VCaP (cell line): ENCODE data around the gene PITX3.
"Not testable (repeated sequence)": the region's sequence is repeated elsewhere in the genome, so short reads cannot be mapped to it uniquely, and the experiment has no call there.

Experiments
- H3K27ac ChIP-seq: fragments of 450-650 bp; 2 replicates; pipeline ENCODE4 v1.5.1; 2017
- TF ChIP-seq, protein P1 (sequence below): fragments of 450-650 bp; conservative IDR thresholded peaks from 2 replicates; pipeline ENCODE4 v1.5.1; 2017; ENCODE audit warnings: mild to moderate bottlenecking, moderate library complexity

Gene PITX3

DNA sequence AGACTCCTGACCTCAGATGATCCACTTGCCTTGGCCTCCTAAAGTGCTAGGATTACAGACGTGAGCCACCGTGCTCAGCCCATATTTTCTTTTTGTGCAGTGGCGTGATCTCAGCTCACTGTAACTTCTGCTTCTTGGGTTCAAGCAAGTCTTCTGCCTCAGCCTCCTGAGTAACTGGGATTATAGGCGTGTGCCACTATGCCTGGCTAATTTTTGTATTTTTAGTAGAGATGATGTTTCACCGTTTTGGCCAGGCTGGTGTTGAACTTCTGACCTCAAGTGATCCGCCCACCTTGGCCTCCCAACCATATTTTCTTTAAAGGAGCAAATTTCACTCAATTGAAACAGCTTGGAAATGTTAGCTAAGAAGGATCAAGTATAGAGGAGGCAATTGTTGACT is 20.5 kb upstream of the PITX3 start:
- TF ChIP-seq, protein P1, sequence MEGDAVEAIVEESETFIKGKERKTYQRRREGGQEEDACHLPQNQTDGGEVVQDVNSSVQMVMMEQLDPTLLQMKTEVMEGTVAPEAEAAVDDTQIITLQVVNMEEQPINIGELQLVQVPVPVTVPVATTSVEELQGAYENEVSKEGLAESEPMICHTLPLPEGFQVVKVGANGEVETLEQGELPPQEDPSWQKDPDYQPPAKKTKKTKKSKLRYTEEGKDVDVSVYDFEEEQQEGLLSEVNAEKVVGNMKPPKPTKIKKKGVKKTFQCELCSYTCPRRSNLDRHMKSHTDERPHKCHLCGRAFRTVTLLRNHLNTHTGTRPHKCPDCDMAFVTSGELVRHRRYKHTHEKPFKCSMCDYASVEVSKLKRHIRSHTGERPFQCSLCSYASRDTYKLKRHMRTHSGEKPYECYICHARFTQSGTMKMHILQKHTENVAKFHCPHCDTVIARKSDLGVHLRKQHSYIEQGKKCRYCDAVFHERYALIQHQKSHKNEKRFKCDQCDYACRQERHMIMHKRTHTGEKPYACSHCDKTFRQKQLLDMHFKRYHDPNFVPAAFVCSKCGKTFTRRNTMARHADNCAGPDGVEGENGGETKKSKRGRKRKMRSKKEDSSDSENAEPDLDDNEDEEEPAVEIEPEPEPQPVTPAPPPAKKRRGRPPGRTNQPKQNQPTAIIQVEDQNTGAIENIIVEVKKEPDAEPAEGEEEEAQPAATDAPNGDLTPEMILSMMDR, result no peak
- H3K27ac ChIP-seq, result no peak overlapping the region

DNA sequence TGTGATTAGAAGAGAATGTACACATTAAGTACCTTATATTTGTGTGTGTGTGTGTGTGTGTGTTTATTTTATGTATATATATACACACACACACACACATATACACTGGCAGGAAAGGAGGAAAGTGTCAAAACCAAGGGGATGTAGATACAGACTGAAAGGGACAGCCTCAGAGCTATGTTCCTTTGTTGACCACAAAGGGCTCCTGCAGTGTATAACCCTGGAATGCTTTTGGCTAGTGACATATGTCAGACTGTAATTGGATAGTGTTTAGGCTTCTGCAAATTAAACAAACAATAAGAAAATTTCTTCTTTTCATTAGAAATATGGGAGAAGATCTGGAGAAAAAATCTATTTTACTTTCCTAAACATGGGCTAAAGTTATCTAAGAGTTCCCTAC is 19.9 kb upstream of the PITX3 start:
- H3K27ac ChIP-seq, result no peak overlapping the region
- TF ChIP-seq, protein P1, result no peak

DNA sequence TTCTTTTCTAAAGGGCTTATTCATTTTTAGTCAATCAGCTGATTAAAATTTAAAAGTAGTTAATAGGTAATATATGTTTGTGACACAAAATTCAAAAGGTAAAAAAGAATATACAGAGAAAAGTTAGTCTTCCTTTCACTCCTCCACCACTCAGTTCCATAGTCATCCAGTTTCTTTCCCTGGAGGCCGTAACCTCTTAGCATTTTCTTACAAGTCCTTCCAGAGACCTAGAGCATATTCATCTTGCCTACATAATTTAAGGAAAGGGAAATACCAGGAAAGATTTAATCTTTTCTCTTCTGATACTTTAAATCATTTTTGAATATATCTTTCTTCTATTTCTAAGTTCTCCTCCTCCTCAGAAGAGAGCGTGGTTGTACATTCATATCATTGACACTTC is 14.1 kb upstream of the PITX3 start:
- H3K27ac ChIP-seq, result no peak overlapping the region
- TF ChIP-seq, protein P1, result no peak

DNA sequence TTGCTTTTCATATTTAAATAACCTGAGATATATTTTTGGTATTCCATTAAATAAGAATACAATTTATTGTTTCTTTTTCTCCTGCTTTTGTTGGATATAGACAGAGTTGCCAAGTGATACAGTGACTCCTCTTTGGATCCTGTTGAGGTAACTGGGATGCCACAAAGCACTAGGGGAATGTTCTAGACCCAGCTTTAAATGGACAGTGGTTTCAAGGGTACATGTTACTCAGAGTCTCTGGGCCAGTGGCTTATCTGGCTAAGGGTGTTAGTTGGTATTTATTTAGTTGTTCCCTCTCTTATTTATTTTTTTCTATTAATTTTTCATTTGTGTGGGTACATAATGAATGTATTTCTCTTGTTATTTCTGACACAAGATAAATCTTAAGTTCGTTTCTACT is 13.1 kb upstream of the PITX3 start:
- no peak overlapping the region for H3K27ac ChIP-seq
- TF ChIP-seq, protein P1, result no peak

DNA sequence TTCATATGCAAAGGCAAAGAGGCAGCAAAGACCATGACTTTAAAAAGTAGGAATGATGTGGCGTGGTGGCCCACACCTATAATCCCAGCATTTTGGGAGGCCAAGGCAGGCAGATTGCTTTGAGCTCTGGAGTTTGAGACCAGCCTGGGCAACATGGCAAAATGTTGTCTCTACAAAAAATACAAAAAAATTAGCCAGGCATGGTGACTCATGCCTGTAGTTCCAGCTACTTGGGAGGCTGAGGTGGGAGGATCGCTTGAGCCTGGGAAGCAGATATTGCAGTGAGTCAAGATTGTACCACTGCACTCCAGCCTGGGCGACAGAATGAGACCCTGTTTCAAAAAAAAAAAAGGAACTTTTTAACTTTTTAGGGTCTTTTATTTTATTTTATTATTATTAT is 11.2 kb upstream of the PITX3 start:
- not testable (repeated sequence) for H3K27ac ChIP-seq

DNA sequence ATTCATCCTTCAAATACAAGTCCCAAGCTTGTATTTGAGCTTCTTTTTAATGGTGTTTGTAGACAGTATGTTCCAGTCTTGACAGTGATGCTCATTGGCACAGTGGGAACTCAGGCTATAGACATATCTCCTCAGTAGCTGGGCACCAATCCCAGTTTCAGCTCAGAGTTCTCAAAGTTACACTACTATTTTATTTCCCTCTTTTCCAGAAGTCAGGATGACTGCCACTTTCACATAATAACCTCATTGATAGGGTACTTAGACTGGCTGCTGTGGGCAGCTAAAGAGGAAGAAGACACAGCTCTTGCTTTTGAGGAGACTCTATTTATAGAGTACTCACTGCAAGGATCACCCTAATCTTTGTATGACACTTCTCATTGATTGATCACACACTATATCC is 6.4 kb upstream of the PITX3 start:
- H3K27ac ChIP-seq, result peak overlapping the region; percentile 84; the same call in 1 of the 2 replicates
- TF ChIP-seq, protein P1, result no peak

DNA sequence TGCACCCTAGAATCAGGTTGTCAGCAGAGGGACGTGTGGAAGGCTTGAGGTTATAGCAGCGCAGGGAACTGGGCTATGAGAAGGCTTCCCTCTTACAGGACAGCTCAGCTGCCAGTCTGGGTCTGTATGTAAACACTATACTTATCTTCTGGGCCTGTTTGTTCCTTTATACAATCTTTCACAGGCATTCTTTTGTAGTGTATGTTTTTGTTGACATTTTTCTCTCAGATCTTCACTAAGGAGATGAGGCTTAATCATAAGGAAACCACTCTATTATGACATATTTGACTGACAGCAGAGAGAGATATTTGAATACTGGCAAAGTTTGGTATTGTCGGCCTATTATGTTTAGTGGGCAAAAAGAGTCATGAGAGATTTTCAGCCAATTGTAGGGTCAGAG is 4.9 kb upstream of the PITX3 start:
- TF ChIP-seq, protein P1, result no peak
- peak overlapping the region; percentile 84 for H3K27ac ChIP-seq

DNA sequence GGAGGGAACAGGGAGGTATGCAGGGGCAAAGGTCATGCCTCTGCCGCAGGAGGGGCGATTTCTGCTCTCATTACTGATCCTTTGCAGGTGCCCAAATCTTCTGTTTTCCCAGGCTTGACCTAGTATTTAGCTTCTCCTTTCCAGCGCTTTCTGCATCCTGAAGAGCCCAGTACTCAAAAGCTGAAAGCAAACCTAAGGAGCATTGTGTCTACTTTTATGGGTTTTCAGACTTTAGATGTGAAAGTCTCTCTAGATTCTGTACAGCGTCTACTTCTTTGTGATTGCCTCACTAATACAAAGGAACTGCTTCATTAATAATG is 4.6 kb upstream of the PITX3 start:
- TF ChIP-seq, protein P1, result no peak
- H3K27ac ChIP-seq, result peak overlapping the region; percentile 84
